GM21423 (cell line): Measurements from ENCODE around the gene ZFYVE26.
"Not testable (repeated sequence)": the region's sequence is repeated elsewhere in the genome, so short reads cannot be mapped to it uniquely, and the experiment has no call there.

Source experiments
- ATAC-seq: cut with Tn5 transposase; IDR thresholded peaks from one replicate; pipeline ENCODE4 v1.9.1; 2021; ENCODE audit warnings: mild to moderate bottlenecking, moderate library complexity; ENCODE audit not compliant: unreplicated experiment

The ZFYVE26 gene

GRCh38 chr14:67816326-67817002 lies at the start of gene ZFYVE26:
Gene ZFYVE26 (minus strand): TSS chr14:67816590. CDS start chr14:67815963, 627 bp downstream.
- ATAC-seq: peak; percentile 84

- no peak for ATAC-seq
These were observed 46.8 kb upstream of the ZFYVE26 start for GRCh38 chr14:67863223-67863622.

GRCh38 chr14:67859169-67859749 lies 42.9 kb upstream of the ZFYVE26 start:
- ATAC-seq: no peak

DNA sequence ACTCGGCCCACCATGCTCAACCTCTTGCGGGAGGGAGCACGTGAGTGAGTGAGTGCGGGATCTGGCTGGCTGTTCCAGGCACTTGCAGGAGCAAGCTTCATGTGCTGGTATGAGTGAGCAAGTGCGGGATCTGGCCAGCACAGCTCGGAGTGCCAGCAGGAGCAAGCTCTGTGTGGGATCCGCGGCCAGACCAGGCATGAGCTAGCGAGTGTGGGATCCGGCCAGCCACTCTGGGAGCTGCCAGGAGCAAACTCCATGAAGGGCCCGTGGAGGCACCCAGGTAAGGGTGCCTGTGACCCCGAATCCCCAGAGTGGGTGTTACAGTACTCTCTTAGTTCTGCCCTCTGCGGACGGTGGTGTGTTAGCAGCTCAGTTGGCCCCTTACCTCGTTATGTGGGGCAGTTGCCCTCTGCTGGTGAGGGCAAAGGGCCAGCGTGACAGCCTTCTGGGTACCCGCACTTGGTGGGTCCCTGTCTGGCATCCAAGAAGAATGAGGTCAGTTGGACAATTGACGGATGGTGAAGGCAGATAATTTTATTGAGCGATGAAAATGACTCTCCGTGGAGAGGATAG lies 41.5 kb upstream of the ZFYVE26 start:
- ATAC-seq: no peak

GRCh38 chr14:67856827-67857226 lies 40.4 kb upstream of the ZFYVE26 start:
- no peak for ATAC-seq

DNA sequence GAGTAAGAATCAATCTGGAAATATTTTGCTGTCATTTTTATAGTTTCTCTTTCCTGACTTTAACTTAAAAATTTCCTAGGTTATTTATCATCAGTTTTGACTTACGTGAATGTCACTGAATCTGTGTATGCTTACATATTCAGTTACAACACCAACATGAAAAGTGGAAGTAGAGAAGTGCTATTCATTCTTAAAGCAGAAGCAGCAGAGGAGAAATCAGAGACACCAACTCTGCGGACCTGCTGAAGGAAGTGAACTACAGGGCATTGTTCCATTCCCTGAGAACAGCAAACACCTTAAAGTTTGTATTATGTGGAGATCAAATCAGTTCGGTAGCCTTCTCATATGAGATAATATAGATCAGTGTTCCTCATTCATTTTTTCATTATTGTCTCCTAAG lies 37.3 kb upstream of the ZFYVE26 start:
- no peak for ATAC-seq

DNA sequence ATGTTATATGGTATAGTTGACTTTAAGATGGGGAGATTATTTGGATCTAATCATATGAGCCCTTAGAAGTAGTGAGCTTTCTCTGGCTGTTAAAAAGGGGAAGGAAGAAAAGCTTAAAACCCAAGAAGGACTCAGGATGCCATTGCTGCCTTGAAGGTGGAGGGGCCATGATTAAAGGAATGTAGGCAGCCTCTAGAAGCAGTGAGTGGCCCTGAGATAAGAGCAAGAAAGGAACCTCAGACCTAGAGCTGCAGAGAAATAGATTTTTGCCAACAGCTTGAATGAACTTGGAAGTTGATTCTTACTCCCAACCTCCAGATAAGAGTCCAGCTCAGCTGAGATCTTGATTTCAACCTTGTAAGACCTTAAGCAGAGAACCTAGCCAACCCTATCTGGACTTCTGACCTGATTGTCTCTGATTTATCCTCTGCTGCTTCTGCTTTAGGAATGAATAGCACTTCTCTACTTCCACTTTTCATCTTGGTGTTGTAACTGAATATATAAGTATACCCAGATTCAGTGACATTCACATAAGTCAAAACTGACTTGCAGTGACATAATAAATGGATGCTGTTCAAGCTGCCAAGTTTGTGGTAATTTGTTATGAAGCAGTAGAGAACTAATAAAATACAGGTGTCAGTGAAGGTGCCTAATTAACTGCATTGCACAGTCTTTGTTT lies 36.7 kb upstream of the ZFYVE26 start:
- no peak for ATAC-seq

DNA sequence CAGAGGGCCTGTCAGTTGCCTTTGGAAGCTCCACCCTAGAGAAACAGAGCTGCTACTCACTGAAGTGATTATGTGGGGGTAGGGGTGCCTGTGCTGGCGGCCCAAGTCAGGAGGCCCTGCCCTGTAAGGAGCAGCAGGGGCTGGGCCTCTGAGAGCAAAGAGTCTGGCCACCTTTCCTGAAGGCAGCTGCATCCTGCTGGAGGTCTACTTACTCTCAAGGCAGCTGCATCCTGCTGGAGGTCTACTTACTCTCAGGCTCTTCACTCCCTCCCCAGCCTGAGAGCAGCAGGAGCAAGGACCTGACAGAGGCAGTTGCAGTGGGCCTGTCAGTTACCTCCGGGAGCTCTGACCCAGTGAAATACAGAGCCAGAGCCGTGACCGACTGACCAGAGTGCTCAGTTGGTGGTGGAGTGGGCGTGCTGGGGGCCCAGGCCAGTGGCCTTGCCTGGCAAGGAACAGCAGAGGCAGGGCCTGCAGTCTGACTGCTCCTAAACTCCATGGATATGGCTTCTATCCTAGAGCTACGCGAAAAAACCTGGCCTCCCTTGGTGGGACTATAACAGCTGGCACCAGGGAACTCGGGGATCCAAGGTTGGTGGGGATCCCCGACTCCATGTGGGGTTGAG lies 35.5 kb upstream of the ZFYVE26 start:
- no peak for ATAC-seq

- ATAC-seq: no peak
These were observed 33.9 kb upstream of the ZFYVE26 start for GRCh38 chr14:67850066-67850830.

GRCh38 chr14:67846029-67846610 lies 29.7 kb upstream of the ZFYVE26 start:
- ATAC-seq: no peak

DNA sequence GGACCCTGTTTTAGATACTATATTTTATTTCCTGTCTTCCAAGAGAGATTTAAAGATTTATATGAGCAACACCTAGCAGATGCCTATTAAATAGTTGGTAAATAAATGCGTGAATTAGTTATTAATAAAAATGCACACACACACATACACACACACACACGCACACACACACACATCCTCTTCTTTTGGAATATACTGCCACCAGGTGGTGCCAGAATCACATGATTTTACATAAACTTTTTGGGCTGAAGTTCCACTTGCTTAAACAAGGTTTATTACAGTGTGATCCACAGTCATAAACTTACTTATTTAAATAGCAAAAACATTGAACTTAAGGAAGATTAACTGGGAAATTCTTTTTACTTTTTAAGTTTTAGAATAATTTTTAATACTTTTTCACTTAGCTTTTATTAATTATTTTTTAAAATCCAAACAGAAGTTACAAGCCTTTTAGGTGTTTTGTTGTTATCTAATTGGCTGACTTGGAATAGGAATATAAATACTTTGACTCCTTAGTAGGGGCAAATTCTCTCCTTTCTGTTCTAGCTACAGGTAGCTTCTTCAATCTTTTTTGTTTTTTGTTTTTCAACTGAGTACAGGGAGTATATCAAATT lies 20.7 kb upstream of the ZFYVE26 start:
- ATAC-seq: no peak

- no peak for ATAC-seq
These were observed 19.2 kb upstream of the ZFYVE26 start for GRCh38 chr14:67835596-67835995.

DNA sequence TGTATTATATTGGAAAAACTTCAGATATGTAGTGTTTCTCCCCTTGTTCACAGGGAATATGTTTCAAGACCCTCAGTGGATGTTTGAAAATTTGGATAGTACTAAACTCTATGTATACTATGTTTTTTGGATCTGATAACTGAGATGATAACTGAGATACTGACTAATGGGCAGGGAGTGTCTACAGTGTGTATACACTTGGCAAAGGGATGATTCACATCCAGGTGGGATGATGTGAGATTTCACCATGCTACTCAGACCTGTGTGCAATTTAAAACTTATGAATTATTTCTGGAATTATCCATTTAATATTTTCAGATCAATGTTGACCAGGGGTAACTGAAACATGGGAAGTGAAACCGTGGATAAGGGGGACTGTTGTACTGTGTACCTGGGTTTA lies 17.0 kb upstream of the ZFYVE26 start:
- ATAC-seq: no peak

GRCh38 chr14:67831113-67831512 lies 14.7 kb upstream of the ZFYVE26 start:
- ATAC-seq: no peak

- no peak for ATAC-seq
These were observed 4.7 kb upstream of the ZFYVE26 start for GRCh38 chr14:67821121-67821520.

GRCh38 chr14:67820428-67820971 lies 4.1 kb upstream of the ZFYVE26 start:
- ATAC-seq: no peak

DNA sequence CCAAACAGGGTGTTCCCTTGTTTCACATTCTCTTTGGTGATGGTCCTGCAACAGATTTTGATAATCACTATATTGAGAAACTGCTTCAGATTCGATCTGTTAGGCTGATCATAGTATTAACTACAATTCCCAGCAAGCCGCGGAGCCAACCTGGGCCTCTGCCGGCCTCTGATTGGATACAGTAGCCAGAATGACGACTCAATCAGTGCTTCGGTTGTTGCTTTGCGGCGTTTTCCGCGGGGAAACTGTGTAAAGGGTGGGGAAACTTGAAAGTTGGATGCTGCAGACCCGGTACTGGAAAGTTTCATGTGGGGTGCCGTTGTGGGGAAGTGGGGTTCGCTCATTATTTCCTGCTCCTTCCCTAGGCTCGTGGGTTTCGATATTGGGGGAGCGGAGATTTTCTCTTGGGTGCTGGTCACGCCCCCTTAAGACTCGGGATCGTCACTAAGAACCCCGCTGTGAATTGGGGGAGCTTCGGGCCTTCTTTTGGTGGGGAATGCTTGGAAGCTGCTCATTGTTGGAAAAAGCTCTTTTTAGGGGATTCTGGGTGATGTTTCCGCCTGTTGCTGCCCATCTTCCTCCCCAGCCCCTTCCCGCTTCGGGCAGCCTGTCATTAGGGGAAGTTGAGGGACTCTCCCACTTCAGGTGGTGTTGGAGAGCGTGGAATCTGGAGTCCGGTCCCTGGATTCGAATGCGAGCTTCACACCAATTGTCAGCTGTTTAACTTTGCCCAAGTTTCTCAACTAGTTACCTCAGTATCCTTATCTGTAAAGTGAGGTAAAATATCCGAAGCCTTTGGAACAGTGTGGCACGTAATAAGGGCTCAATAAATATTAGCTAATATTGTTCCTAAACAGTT lies 3.4 kb upstream of the ZFYVE26 start, which contains the start of gene RAD51B:
RAD51B (plus strand) TSS at position 217 of the 859 bp plus-strand sequence.
- ATAC-seq: peak; percentile 54

- ATAC-seq: not testable (repeated sequence)
These were observed 2.1 kb upstream of the ZFYVE26 start for GRCh38 chr14:67818476-67818875.
